Measurements from ENCODE around the gene RBFOX1.

Gene RBFOX1

GRCh38 chr16:7315813-7316212 lies 16.8 kb upstream of the RBFOX1 start:
- no peak for DNase-seq (ENCODE audit: low spot score)
- in situ Hi-C loops (cut with MboI; ENCODE audit: low sequenced_read_pairs, unreplicated experiment) = no loop called here
- TF ChIP-seq CTCF (IDR thresholded peaks at IDR 0.05; ENCODE audit: borderline replicate concordance, control extremely low read depth, extremely low read depth, insufficient read depth, missing control alignments) = no peak

DNA sequence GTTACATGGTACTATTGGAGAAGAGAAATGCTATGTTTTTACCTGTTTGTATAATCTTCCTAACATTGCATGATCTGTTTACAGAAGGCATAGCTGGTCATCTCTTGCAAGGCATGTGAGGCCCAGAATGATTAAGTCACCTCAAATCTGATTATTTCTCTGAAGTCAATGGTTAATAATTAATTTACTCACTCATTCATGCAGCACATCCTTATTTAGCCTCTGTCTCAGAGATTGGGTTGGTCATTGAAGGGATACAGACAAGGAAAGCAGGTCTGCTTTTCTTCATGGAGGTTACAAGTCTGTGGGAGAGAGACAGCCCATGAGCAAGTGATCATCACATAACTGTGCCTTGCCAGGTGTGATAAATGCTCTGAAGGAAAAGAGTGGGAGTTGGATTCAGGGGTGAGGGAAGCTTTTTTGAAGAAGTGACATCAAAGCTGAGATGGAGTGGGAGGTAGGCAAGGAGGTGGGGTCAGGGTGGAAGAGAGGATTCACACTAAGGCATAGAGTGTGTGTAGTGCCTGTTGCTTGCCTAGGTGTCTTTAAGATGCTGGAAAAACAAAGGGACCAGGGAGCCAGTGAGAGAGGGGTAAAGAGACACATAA lies 16.3 kb upstream of the RBFOX1 start:
- TF ChIP-seq CTCF (IDR thresholded peaks at IDR 0.05; ENCODE audit: borderline replicate concordance, control extremely low read depth, extremely low read depth, insufficient read depth, missing control alignments) = no peak
- DNase-seq (ENCODE audit: low spot score) = no peak
- in situ Hi-C loops (cut with MboI; ENCODE audit: low sequenced_read_pairs, unreplicated experiment) = no loop called here

DNA sequence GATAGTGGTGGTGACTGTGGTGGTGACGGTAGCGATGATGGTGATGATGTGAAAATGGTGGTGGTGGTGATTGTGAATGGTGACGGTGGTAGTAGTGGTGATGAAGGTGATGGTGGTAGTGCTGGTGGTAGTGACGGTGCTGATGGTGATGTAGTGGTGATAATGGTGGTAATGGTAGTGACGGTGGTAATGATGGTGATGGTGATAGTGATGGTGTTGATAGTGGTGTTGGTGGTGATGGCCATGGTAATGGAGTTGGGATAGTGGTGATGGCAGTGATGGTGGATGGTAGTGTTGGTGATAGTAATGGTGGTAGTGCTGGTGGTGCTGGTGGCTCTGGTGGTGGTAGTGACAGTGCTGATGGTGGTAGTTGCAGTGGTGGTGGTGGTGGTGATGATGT lies 14.7 kb upstream of the RBFOX1 start:
- DNase-seq (ENCODE audit: low spot score) = no peak
- TF ChIP-seq CTCF (IDR thresholded peaks at IDR 0.05; ENCODE audit: borderline replicate concordance, control extremely low read depth, extremely low read depth, insufficient read depth, missing control alignments) = no peak
- in situ Hi-C loops (cut with MboI; ENCODE audit: low sequenced_read_pairs, unreplicated experiment) = no loop called here

- DNase-seq (ENCODE audit: low spot score) = no peak
- in situ Hi-C loops (cut with MboI; ENCODE audit: low sequenced_read_pairs, unreplicated experiment) = no loop called here
- TF ChIP-seq CTCF (IDR thresholded peaks at IDR 0.05; ENCODE audit: borderline replicate concordance, control extremely low read depth, extremely low read depth, insufficient read depth, missing control alignments) = no peak
Measured at GRCh38 chr16:7318686-7319085, 14.0 kb upstream of the RBFOX1 start.

DNA sequence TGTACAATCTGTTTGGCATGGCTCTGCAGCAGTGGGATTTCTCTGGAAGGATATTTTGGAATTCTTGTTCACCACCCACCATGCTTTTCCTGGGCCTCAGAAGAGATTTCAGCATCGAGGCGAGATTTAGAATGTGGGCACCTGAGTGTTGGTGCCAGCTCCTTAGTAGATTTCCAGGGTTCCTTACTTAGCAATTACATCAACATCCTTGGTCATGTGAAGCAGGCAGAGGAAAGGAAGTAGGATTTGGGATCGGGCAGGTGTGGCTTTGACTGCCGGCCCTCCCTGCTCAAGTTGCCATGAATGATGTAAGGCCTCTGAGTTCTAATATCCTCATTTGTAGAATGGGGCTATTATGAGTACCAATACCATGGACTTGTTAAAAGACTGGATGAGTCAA lies 13.1 kb upstream of the RBFOX1 start:
- in situ Hi-C loops (cut with MboI; ENCODE audit: low sequenced_read_pairs, unreplicated experiment) = no loop called here
- DNase-seq (ENCODE audit: low spot score) = no peak
- no peak for TF ChIP-seq CTCF (IDR thresholded peaks at IDR 0.05; ENCODE audit: borderline replicate concordance, control extremely low read depth, extremely low read depth, insufficient read depth, missing control alignments)

GRCh38 chr16:7321661-7322060 lies 11.0 kb upstream of the RBFOX1 start:
- no peak for TF ChIP-seq CTCF (IDR thresholded peaks at IDR 0.05; ENCODE audit: borderline replicate concordance, control extremely low read depth, extremely low read depth, insufficient read depth, missing control alignments)
- in situ Hi-C loops (cut with MboI; ENCODE audit: low sequenced_read_pairs, unreplicated experiment) = no loop called here
- DNase-seq (ENCODE audit: low spot score) = no peak
